MCF 10A (cell line): ENCODE results near the gene HIF1AN. TPM values are rescaled to one million over a fixed set of nuclear protein-coding genes. Genes with fewer than 3 reads are reported as not detected.

ENCODE experiments used
- BruUV-seq: library from RNA; stranded (reverse); fragments of 400-500 nt; replicated peaks from 2 replicates; lab custom pipeline; 2021; lab: Mats Ljungman, UMichigan
- CTCF ChIA-PET: fragments of 300-600 bp; sonication (Branson Sonifier 250); formaldehyde crosslinking; extraction: SDS; loops from one replicate; lab custom pipeline; 2021; ENCODE audit warnings: antibody characterized with exemption, inconsistent platforms; lab: Yijun Ruan, JAX
- POLR2A ChIA-PET: fragments of 300-600, 350-650 bp; sonication (Branson Sonifier 250); formaldehyde crosslinking; extraction: SDS; loops from one replicate; lab custom pipeline; 2020; ENCODE audit warnings: antibody characterized with exemption, inconsistent platforms; lab: Yijun Ruan, JAX
- DNase-seq: peaks from one replicate; pipeline ENCODE4 v3.0.0-alpha.2; 2018; ENCODE audit not compliant: unreplicated experiment
- H3K27ac Mint-ChIP-seq: one replicate; pipeline ENCODE4 v1.8.0; 2022; ENCODE audit warnings: mild to moderate bottlenecking, low read depth, mixed read lengths; ENCODE audit not compliant: unreplicated experiment
- H3K27me3 Mint-ChIP-seq: one replicate; pipeline ENCODE4 v1.8.0; 2022; ENCODE audit warnings: mixed read lengths; ENCODE audit not compliant: insufficient read depth, unreplicated experiment
- H3K36me3 Mint-ChIP-seq: one replicate; pipeline ENCODE4 v1.8.0; 2022; ENCODE audit warnings: mild to moderate bottlenecking, moderate library complexity, mixed read lengths; ENCODE audit not compliant: insufficient read depth, unreplicated experiment
- H3K4me1 Mint-ChIP-seq: one replicate; pipeline ENCODE4 v1.8.0; 2022; ENCODE audit warnings: mixed read lengths; ENCODE audit not compliant: insufficient read depth, unreplicated experiment
- H3K4me3 Mint-ChIP-seq: one replicate; pipeline ENCODE4 v1.8.0; 2022; ENCODE audit warnings: mild to moderate bottlenecking, moderate library complexity, mixed read lengths; ENCODE audit not compliant: unreplicated experiment
- H3K9me3 Mint-ChIP-seq: one replicate; pipeline ENCODE4 v1.8.0; 2022; ENCODE audit warnings: mixed read lengths; ENCODE audit not compliant: unreplicated experiment
- CTCF ChIP-seq: fragments of 200-600 bp; IDR thresholded peaks from one replicate; pipeline ENCODE4 v1.8.0; 2022; ENCODE audit warnings: antibody characterized with exemption, mild to moderate bottlenecking; ENCODE audit not compliant: unreplicated experiment
- intact Hi-C: fragments of 100-400 bp; cut with micrococcal nuclease; formaldehyde crosslinking; loops from 2 replicates; pipeline ENCODE4 v1.14.1; 2022
- total RNA-seq: library from RNA; stranded (reverse); gene quantifications from 2 replicates; pipeline ENCODE4 v1.2.3, GENCODE V29; 2022

The HIF1AN gene
- total RNA-seq, 1 experiment from 2014 or later = 40.1 TPM

- no peaks in the 10 kb centered on the region for H3K4me1 Mint-ChIP-seq
- POLR2A ChIA-PET = interaction anchor here (0.5 to 1.9 kb wide), 3 partner anchors 9 to 445 kb away, joined by 3 to 6 read pairs (median 4); no protein-coding TSS in a partner anchor
- BruUV-seq = no TSS peak
- intact Hi-C loops = no loop called here
- no peak for TF ChIP-seq CTCF
- no peak overlapping the region for H3K27ac Mint-ChIP-seq
- DNase-seq = no peak
- no peaks in the 10 kb centered on the region for H3K27me3 Mint-ChIP-seq
- no peak overlapping the region for H3K4me3 Mint-ChIP-seq
- CTCF ChIA-PET = interaction anchor here (0.6 to 2.0 kb wide), 5 partner anchors 11 to 190 kb away, joined by 3 to 6 read pairs (median 4); partner anchors contain the start of gene HIF1AN
- no peaks in the 10 kb centered on the region for H3K9me3 Mint-ChIP-seq
- H3K36me3 Mint-ChIP-seq = peaks cover 28% of the 10 kb centered on the region
Measured at GRCh38 chr10:100553929-100554328, 18.2 kb downstream of the HIF1AN start.

GRCh38 chr10:100554902-100555301, 19.2 kb downstream of the HIF1AN start:
- Mint-ChIP-seq H3K4me3 (no peak overlapping the region), H3K4me1 (no peaks in the 10 kb centered on the region), H3K9me3 (no peaks in the 10 kb centered on the region), H3K27me3 (no peaks in the 10 kb centered on the region), H3K36me3 (peaks cover 18% of the 10 kb centered on the region), H3K27ac (no peak overlapping the region)
- CTCF ChIA-PET = interaction anchor here (0.9 to 2.2 kb wide), 4 partner anchors 10 to 323 kb away, joined by 3 to 8 read pairs (median 4); partner anchors contain the start of gene HIF1AN
- intact Hi-C loops = no loop called here
- DNase-seq = no peak
- no peak for TF ChIP-seq CTCF
- POLR2A ChIA-PET = interaction anchor here (0.6 to 0.8 kb wide), 2 partner anchors 20 to 299 kb away, joined by 3 read pairs; partner anchors contain the start of gene HIF1AN
- BruUV-seq = no TSS peak

GRCh38 chr10:100560248-100560647, 24.5 kb downstream of the HIF1AN start:
- intact Hi-C loops = loop anchor here (5.0 kb wide), 1 partner anchor 167 kb away; no protein-coding TSS in a partner anchor
- no peaks in the 10 kb centered on the region for H3K9me3 Mint-ChIP-seq
- DNase-seq = no peak
- ChIA-PET POLR2A (interaction anchor here (1.5 kb wide), 1 partner anchor 11 kb away, joined by 4 read pairs; no protein-coding TSS in a partner anchor), CTCF (interaction anchor here (1.3 to 1.4 kb wide), 2 partner anchors 25 to 311 kb away, joined by 4 to 8 read pairs; partner anchors contain the start of gene HIF1AN)
- no peak overlapping the region for H3K27ac Mint-ChIP-seq
- H3K36me3 Mint-ChIP-seq = peaks cover 24% of the 10 kb centered on the region
- H3K27me3 Mint-ChIP-seq = no peaks in the 10 kb centered on the region
- BruUV-seq = no TSS peak
- no peaks in the 10 kb centered on the region for H3K4me1 Mint-ChIP-seq
- TF ChIP-seq CTCF = no peak
- no peak overlapping the region for H3K4me3 Mint-ChIP-seq

GRCh38 chr10:100561005-100561404, 25.3 kb downstream of the HIF1AN start:
- Mint-ChIP-seq H3K27me3 (no peaks in the 10 kb centered on the region), H3K36me3 (peaks cover 24% of the 10 kb centered on the region), H3K27ac (no peak overlapping the region), H3K4me1 (no peaks in the 10 kb centered on the region), H3K4me3 (no peak overlapping the region), H3K9me3 (no peaks in the 10 kb centered on the region)
- ChIA-PET CTCF (interaction anchor here (0.6 to 1.4 kb wide), 6 partner anchors 8 to 310 kb away, joined by 3 to 8 read pairs (median 4); partner anchors contain the start of gene HIF1AN), POLR2A (interaction anchor here (0.6 to 1.5 kb wide), 2 partner anchors 10 to 366 kb away, joined by 3 to 4 read pairs; no protein-coding TSS in a partner anchor)
- DNase-seq = no peak
- BruUV-seq = no TSS peak
- intact Hi-C loops = loop anchor here (5.0 kb wide), 1 partner anchor 166 kb away; no protein-coding TSS in a partner anchor
- no peak for TF ChIP-seq CTCF
